ENCODE measurements around the gene PPP6R1.

Gene PPP6R1

DNA sequence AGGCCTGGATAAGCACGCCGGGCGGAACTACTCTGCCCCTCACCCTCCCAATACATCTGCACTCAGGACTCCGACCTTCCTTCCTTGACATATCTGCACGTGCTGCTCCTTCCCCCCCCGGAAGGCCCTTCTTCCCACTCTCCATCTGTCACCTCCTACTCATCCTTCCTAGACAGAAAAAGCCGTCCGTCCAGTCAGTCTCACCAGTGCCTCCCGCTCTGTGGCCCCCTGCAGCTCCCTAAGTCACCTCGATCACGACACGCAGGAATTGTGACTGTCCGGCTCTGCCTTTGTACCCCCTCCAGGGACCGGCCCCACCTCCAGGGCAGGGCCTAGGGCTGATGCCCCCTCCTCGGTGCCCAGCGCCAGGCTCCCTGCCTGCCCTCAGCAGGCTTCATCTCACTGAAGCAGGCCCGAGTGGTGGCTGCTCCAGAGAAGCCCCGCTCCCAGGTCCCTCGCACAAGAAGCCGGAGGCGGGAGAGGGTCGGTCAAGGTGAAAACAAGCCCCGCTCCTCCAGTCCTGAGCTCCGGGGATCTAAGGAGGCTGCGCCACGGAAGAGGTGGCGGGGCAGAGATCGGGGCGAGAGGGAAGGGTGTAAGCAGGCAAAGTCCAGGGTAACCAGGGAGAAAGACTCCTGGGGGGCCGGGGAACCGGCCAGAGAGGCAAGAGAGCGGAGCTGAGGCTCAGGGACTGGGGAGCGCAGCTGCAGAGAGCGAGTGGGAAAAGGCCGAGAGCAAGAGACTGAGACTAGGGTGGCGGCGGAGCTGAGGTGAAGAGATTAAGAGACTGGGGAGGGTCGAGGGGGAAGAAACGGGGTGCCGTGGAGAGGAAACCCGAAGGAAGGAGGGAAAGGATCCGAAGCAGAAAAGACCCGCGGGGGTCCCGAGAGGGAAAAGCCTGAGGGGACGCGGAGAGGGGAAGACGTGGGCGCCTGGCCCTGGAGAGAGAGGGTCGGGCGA is 1.1 kb downstream of the PPP6R1 start:
- no peak for DNase-seq

DNA sequence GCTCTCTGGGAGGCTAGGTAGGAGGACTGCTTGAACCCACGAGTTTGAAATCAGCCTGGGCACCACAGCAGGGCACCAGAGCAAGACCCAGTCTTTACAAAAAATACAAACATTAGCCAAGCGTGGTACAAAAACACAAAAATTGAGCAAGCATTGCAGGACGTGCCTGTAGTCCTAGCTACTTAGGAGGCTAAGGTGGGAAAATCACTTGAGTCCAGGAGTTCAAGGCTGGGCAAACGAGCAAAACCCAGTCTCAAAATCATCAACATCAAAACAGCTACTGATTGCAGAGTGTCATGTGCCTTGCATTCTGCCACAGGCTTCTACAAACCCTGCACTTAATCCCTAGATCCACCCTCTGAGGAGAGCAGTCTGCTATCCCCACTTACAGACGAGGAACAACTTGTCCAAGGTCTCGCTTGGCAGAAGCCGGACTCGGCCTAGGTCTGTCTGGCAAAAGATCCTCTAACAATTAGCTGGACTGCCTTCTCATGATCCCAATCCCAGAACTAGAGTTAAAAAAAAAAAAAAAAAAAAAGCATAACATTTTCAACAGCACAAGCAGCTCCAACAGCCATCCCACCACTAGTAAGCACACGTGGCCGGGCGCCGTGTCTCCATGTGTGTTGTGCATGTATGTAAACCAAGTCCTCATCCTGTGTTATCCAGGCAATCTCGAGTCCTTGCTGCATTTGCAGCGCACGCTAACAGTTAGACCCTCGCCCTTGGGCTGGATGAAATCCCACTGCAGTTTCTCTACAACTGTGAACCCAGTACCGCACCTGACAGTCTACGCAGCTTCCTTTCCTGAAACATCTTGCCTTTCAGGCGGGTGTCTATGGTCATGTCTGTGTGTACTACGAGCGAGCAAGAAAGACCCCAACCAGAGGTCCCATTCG is 2.0 kb downstream of the PPP6R1 start:
- DNase-seq, result no peak

DNA sequence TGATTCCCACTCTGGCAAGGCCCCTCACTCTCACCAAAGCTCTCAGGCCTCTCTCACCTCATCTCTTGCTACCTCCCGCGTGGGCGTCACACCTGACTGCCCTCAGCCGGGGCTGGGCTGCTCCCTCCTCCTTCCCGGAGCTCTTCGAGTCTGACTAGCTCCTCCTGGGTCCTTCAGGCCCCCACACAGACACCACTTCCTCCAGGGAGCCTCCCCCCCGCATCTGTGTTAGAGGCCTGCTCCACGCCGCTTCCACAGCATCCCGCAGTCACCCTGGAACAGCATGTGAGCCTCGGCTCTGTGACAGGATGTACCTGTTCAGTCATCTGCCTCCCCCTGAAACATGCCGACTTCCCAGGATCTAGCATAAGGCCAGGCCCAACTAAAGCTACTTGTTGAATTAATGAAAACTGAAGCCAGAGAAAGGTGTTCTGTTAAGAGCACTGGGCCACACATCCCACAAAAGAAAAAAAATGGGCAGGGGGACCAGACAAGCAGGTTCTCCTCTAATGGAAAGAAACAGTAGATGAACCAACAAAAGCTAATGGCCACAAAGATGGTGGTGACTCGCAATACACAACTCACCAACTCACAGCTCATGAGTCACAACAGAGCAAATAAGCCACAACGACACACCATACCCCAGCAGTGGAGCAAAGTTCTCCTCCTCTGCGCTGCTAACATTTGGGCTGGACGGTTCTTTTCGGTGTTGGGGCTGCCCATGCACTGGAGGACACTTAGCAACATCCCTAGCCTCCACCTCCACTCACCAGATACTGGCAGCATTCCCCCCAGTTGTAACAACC is 3.0 kb downstream of the PPP6R1 start:
- DNase-seq, result peak in 1 of 2 donors; percentile 38

DNA sequence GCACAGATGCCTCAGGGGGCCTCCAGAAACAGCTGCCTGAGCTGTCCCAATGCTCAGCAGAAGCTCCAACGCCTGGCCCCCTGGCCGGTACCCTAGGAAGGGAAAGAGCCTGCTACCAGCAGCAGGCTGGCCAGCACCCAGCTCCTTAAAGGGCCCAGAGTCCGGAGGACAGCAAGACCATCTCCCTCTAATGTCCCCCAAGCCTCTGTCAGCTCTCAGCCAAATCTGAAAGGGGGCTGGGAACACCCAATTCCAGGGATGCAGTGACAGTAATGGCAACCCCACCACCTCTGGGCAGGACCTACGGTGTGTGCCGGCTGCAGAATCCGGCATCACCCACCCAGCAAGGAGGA is 4.2 kb downstream of the PPP6R1 start:
- DNase-seq, result no peak

DNA sequence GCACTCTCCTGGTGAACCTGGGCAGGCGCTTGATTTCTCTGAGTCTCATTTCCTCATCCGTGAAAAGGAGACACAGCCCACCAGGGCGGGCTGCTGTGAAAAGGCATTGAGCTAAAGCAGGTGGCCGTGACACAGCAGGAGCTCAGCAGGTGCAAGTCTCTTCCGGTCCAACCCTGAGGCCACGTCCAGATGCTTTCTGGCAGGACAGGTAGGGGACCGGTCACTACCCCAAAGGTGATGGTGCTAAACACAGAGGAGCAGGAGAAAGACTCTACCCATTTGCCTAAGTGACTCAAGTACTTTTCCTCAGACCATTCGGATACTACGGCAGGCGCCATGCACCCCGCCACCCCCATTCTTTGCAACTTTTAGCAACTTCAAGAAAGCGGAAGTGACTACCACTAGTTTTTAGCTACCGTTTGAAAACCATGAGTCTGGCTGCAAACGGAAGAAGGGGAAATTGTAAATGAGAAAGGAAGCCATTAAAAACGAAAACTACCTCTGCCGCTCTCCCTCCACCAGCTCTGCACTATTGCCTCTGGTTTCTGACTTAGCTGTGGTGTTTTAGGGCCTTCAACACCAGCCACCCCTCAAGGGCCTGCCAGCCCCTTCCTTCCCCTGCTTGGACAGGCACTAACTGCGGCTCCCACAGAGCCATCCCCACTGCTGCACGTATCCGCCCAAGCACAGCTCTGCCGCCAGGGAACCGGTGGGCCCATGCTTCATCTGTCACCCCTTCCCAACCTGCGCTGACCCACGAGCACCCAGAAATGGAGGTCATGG is 4.8 kb downstream of the PPP6R1 start:
- peak; percentile 72 to 75 for DNase-seq

DNA sequence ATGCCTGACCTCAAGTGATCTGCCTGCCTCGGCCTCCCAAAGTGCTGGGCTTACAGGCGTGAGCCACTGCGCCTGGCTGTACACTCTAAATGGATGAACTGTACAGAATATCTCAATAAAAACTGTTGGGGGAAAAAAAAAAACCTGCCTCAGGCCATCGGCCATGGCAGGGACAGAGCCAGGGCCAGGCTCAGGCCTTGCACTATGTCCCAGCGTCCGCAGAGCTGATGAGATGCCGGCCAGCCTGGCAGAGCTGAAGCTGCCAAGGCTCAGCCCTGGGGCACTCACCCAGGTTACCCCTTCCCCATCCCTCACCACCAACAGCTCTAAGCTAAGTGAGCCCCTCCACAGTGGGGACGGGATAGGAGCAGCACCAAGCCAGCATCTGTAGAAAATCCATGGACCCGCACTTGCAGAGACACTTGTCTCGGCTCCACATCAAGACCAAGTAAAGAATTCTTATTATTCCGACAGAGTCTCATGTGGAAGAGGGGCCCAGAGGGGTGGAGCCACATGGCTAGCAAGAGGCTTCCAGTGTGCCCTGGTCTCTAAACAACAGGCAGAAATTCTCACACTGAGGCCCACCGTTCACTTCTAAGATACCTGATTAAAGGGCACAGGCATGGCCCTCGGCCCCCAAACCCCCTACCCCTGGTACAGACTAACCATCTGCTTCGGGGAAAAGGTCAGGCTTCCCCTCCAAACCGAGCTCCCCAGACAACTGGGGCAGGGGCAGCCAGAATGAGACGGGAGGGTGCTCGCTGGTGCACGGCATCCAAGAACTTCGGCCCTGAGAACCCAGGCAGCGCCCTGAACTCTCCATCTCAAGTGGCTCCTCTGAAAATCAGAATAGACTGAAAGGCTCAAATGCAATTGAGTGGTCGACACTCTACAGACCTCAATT is 5.8 kb downstream of the PPP6R1 start:
- no peak for DNase-seq

DNA sequence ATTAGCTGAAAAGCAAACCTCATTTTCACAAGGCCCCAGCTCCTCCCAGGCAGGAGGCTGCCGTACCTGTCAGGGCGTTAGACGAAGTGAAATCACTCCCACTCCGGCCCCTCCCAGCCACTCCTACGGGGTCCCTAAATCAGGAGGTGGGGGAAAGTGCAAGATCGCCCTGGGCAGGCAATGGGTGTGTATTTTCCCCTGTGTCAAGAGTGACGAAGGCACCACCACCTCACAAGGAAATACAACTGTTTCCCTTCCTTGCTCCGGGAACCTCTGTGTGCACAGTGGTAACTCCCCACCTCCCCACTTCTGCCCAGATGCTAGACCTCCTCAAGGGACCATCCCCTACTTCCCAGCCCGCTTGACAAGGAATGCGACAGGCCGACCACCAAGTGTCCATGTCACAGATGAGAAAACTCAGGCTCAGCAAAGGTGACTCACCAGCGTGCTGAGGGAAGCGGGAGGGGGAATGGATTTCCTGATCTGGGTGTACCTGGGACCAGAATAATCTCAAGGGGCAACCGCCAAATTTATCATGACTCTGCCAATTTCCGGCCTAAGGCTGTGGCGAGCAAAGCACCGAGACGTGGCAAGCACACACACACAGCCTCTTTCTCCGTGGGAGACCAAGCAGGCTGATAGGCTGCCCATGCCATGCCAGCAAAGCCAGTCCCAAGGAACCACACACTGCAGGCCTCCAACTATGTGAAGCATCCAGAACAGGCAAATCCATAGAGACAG is 7.3 kb downstream of the PPP6R1 start:
- no peak for DNase-seq

DNA sequence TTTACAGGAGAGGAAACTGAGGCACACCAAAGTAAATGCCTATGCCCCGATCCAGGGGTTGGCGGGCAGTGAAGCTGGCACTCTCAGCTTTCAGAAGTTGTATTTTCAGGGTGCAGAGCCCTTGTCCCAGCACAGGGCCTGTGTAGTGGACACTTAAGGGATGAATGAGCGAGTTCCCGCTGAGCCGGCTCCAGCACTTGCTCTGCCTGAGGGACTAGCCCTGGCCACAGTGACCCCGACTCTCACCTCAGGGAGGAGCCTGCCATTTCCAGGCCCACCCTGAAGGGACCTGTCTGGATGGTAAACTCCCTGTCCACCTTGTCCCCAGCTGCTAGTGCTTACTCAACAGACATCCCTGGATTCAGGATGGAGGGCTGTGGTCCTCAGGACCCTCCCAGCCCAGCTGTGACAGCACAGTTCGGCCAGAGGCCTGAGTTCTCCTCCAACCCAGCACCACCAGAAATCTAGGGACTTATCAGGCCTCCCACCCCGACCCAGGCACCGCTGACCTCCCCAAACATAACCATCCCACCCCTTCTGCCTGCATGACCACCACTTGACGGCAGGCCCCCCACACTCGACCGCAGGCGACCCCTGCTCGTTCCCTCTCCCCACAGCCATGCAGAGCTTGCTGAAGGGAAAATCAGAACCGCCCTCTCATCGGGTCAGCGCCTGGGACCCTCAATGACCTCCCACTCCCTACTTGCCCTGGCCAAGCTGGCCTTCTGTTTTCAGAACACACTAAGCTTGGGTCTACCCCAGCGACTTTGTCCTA is 8.4 kb downstream of the PPP6R1 start:
- no peak for DNase-seq

DNA sequence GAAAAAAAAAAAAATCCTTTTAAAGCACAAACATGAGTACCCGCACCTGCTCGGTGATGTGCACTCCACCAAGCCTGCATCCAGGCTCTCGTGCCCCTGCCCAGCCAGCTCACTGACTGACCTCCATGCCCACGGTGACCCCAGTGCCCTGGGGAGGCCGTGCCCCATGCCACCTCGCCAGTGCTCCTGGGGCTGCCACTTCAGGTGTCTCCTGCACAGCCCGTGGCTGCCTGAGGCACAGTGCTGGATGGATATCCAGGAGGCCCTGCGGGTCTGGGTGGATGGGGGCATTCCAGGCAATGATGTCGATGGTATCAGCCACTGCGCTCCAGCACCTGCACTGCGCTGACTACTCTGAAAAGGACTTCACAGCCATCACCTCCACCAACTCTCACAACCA is 9.0 kb downstream of the PPP6R1 start:
- DNase-seq, result no peak

DNA sequence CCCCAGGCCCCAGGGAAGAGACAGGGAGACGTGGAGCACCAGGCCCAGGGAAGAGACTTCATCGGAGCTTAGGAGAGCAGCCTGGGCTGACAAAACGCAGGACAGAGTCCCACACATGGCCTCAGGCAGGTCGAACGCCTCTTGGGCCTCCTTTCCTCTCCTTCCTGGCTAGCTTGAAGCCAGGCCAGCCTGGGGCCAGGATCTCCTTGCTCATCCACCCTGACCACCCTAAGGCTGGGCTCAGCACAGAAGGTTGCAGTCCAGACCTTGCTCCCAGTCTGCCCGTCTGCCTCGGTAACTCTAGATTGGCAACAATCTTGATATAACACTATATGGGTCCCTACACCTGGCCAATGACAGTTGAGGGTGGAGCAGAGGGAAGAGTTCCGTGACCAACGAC is 10.1 kb downstream of the PPP6R1 start:
- DNase-seq, result no peak

DNA sequence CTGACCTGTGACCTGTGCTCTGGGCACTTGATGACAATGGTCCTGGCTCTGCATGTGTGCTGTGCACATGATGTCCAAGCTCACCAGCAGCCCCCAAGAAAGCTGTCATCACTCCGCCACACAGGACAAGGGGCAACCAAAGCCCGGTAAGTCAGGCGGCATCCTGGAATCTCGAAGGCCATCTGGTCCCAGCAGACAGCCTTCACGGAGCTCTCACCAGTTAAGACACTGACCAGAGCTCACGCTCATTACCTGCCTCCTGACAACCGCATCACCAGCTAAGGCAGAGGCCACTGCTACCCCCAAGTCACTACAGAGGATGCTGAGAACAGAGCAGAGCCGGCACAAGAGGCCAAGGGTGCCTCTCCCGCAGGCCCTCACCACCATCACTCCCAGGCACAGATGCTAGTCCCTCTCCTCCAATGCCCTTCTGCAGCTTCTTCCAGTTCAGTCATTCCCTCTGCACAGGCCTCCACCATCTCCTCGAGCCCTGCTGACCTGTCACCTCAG is 10.6 kb downstream of the PPP6R1 start:
- no peak for DNase-seq

DNA sequence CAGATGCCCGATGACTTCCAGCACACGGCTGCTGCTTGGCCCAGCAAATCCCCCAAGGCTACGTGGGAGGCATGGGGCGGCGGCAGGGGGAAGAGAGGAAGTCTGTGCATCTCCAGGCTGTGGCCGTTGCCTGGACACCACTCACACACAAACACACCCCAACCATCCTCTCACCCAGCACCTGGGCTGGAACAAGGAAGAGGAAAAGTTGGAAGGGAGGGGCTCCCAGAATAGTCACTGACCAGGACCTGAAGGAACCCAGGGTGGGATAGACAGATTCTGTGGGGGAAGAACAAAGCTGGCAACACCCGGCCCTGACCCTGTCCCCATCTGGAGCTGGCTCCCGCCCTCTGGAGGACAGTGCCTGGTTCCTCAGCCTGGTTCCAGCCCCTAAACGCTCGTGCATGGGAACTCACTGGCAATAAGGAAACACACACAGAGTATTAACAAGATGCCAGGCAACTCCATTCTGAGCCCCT is 11.2 kb downstream of the PPP6R1 start:
- peak; percentile 47 to 69 for DNase-seq

DNA sequence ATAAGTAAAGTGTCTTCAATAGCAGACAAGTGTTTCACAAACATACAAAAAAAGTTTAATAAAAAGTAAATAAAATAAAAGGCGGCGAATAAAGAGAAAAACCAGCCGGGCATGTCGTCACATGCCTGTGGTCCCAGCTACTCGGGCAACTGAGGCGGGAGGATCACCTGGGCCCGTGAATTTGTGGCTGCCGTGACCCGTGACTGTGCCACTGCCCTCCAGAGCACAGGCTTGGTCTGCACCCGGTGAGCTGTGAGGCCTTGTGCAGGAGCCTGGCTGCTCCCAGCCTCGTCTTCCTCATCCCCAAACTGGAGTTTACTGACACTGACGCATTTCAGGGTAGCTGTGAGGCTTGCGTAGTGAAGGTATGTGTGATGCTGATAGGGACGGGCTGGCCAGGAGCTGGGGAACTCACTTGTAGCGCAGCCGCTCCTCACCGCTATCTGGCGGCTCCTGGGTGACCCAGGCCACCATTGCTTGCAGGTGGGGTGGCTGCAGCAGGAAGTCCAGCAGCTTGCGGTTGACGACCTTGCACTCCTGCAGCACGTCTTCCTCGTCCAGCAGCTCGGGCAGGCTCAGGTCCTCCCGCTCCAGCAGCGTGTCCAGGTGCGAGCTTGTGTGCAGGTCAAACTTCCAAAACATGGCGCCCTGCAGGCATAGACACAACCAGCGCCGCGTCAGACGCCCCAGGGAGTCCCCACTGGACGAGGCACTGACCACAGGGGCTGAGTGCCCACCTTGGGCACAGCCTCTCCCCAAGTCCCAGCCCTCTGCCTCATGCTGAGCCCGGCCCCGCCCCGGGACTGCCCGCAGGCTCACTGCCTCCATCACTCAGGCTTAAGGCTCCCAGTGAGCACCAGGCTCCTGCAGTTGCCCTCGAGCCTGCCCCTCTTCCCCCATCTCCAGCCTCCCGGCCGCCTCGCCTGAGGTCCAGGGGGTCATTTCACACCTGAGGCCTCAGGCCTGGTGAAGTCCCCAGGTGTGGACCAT is 12.1 kb downstream of the PPP6R1 start:
- no peak for DNase-seq

DNA sequence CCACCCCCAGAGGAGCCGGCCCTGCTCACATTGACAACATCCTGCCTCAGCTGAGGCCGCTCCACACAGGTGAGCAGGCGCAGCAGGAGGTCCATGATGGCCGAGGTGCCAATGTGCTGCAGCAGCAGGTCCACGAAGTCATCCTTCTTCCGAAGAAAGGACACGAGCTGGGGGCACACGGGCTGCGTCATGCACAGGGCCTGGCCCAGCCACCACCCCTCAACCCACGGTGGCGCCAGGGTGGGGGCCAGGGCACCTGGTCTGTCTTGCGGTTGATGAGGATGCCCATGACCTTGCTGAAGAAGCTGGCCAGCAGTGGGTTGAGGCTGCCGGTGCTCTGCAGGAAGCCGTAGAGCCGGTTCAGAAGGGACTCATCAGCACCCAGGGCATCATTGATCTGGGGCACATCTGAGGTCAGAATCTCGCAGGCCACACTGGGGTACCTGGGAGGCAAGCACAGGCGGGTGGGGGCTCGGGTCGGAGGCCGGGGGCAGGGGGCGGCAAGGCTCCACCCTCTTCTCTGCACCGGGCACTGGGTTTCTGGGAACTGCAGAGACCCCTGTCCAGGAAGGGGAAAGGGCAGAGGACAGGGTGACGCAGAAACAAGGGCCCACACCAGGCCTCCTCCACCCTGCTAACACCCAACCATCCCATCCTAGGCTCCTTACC is 13.4 kb downstream of the PPP6R1 start:
- no peak for DNase-seq

DNA sequence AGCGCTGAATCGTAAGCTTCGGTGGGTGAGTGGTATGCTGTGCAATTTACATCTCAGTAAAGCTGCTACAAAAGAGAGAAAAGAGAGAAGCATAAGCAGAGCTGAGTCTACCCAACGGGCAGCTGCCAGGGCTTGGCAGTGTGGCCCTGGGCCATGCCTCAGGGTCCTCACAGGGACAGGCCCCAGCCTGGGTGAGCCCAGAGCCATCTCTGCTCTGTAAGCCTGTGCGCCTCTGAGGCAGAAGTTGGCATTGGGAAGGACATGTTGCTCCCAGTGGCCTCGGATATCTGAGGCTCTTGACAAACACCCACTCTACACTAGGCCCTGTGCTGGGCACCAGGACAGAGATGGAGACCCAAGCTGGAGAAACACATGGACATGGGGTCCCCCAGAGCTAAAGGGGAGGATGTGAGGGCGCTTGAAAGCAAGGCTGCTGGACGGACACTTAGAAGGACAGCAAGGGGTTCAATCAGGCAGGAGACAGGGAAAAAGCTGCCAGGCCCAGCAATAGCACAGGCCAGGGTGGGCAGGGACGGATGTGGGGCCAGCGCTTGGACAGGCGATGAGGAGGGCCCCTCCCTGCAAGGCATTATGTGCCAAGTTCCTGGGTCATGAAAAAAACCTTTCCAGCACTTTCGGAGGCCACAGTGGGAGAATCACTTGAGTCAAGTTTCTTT is 14.7 kb downstream of the PPP6R1 start:
- no peak for DNase-seq

DNA sequence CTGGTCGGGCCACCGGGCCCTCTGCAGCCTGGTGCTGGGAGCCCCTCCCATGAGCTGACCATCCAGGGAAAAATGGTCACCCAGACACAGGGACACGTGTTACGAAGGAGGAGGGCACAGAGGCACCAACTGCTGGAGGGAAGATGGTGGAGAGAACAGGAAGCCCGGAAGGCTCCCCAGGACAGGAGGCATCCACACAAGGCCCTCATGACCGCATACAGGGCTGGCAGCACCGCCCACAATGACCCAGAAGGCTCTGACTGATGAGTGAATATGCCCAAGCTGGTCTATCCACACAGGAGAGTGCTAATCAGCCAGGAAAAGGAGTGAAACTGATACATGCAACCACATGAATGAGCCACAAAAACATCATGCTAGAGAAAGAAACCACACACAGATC is 16.3 kb downstream of the PPP6R1 start:
- DNase-seq, result no peak
